AG04450 (cell line): ENCODE data around the gene MRPL20. TPM values are rescaled to one million over a fixed set of nuclear protein-coding genes. Genes with fewer than 3 reads are reported as not detected.

Experiments used
- CTCF ChIA-PET: fragments of 300-600, 350-600 bp; formaldehyde crosslinking; extraction: SDS; loops from one replicate; lab custom pipeline; 2022; ENCODE audit warnings: antibody characterized with exemption, inconsistent platforms; lab: Charles Lee
- POLR2A ChIA-PET: fragments of 350-600 bp; formaldehyde crosslinking; extraction: SDS; loops from one replicate; lab custom pipeline; 2021; ENCODE audit warnings: antibody characterized with exemption, inconsistent platforms; lab: Yijun Ruan, JAX
- DNase-seq: peaks from one replicate; pipeline ENCODE4 v3.0.0-alpha.2; 2011; ENCODE audit warnings: low read depth, low spot score
- H3K27ac ChIP-seq: one replicate; pipeline ENCODE4 v1.5.1; 2012; ENCODE audit warnings: low read depth, low read length, control low read depth
- H3K27me3 ChIP-seq: one replicate; pipeline ENCODE4 v1.6.0; 2012; ENCODE audit warnings: low read length; ENCODE audit not compliant: control insufficient read depth, insufficient read depth
- H3K4me3 ChIP-seq: 2 replicates; pipeline ENCODE4 v1.5.1; 2011; ENCODE audit warnings: mild to moderate bottlenecking, low read depth, low read length, control low read depth
- H3K9me3 ChIP-seq: 2 replicates; pipeline ENCODE4 v1.5.1; 2012; ENCODE audit warnings: low read length; ENCODE audit not compliant: control insufficient read depth, insufficient read depth
- polyA plus RNA-seq: library from polyadenylated mRNA; depleted of rRNA; stranded (reverse); fragments of >200 nt; gene quantifications from 2 replicates; pipeline ENCODE4 v1.2.3, GENCODE V29; 2011
- TF ChIP-seq, protein P1 (sequence below): IDR thresholded peaks from 2 replicates; pipeline ENCODE4 v1.5.1; 2011; ENCODE audit warnings: low read depth, low read length, control low read depth, inconsistent platforms

MRPL20 gene
- polyA plus RNA-seq, 1 experiment: 140 TPM

DNA sequence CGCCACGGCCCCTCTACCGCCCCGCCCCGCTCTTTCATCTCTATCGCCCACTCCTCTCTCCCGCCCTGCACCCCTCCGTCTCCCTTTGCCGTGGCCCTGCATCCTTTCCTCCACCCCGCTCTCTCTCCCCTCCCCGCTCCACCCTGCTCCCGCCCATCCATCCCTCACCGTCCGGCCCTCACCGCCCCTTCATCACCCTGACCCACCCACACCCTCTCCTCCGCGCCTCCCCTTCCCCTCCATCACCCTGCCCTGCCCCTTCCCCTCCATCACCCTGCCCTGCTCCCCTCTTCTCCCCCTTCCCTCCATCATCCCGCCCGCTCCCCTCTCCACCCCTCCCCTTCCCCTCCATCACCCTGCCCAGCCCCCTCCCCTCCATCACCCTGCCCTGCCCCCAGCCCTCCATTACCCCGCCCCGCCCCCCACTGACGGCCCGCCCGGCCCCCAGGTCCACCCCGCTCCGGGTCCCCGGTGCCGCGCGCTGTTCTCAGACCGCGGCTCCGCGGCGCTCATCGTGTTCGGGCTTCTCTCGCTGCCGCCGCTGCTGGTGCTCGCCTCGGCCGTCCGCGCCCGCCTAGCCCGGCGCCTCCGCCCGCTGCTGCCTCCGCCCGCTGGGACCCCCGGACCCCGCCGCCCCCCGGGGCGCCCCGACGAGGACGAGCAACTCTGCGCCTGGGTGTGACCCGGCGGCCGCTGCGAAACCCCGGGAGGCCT, 20.2 kb upstream of the MRPL20 start:
- DNase-seq: no peak
- TF ChIP-seq, protein P1, sequence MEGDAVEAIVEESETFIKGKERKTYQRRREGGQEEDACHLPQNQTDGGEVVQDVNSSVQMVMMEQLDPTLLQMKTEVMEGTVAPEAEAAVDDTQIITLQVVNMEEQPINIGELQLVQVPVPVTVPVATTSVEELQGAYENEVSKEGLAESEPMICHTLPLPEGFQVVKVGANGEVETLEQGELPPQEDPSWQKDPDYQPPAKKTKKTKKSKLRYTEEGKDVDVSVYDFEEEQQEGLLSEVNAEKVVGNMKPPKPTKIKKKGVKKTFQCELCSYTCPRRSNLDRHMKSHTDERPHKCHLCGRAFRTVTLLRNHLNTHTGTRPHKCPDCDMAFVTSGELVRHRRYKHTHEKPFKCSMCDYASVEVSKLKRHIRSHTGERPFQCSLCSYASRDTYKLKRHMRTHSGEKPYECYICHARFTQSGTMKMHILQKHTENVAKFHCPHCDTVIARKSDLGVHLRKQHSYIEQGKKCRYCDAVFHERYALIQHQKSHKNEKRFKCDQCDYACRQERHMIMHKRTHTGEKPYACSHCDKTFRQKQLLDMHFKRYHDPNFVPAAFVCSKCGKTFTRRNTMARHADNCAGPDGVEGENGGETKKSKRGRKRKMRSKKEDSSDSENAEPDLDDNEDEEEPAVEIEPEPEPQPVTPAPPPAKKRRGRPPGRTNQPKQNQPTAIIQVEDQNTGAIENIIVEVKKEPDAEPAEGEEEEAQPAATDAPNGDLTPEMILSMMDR: no peak
- CTCF ChIA-PET: no interaction called here
- POLR2A ChIA-PET: interaction anchor here (1.6 kb wide), 1 partner anchor 20 kb away, joined by 4 read pairs; no protein-coding TSS in a partner anchor
- Histone ChIP-seq H3K27me3 (no peaks in the 10 kb centered on the region), H3K9me3 (peaks cover 3% of the 10 kb centered on the region; the same call in 1 of the 2 replicates), H3K4me3 (peak overlapping the region; percentile 47), H3K27ac (no peak overlapping the region)

DNA sequence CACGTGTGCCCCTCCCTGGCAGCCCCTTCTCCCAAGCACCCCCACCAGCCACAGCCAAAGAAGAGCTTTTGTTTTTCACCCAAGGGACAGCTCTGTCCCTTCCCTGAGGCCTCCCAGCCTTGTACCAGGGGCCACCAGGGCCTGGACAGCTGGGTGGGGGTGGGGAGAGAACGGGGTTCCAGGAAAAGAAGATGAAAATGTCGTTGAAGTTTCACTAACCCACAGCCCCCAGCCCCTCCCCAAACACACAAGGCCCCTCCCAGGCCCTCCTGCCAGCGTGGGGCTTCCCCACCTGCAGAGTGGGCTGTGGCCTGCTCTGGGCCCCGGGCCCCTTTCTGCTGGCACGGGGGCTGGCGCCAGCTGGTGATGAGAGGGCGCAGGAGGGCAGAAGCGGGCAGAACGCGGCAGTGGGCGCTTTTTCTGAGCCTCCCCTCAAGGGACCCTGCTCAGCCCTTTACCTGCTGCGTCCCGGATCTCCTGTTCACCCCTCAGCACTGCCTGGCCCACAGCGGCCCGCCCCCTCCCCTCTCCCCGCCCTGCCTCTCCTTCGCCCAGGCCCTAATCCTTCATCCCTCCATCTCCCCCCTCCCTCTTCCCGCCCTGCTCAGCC, 19.5 kb upstream of the MRPL20 start:
- ChIA-PET CTCF (no interaction called here), POLR2A (no interaction called here)
- Histone ChIP-seq H3K27ac (no peak overlapping the region), H3K27me3 (no peaks in the 10 kb centered on the region), H3K9me3 (peaks cover 3% of the 10 kb centered on the region; the same call in 1 of the 2 replicates), H3K4me3 (no peak overlapping the region)
- TF ChIP-seq, protein P1: no peak
- no peak for DNase-seq

DNA sequence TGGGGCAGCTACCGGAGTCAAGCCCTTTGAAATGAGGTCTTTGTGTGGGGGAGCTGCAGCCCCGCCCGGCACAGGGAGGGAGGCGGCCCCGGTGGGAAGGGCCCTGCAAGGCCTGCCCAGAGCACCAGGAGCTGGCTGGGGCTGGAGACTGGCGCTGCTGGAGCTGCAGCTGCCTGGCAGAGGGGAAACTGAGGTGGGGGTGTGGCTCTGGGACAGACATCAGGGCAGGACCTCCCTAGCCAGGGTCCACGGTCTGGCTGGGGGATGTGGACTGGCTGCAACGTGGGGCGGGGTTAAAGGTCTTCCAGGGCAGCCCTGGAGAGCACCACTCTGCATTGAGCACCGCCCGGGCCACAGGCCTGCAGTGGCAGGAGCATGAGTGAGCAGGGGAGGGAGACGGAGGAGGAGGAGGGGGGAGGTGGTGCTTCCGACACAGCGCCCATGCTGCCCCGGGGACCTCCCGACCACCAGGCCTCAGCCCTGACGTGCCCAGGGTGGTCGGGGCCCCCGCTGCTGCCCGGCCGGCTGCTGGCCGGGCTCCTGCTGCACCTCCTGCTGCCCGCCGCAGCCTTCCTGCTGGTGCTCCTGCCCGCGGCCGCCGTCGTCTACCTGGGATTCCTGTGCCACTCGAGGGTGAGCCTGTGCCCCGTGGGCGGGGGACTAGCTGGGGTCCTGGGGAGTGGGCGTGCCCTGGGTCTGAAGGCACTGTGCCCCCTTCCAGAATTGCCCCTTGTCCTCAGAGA, 18.8 kb upstream of the MRPL20 start:
- TF ChIP-seq, protein P1: no peak
- Histone ChIP-seq H3K27me3 (no peaks in the 10 kb centered on the region), H3K27ac (no peak overlapping the region), H3K9me3 (peaks cover 3% of the 10 kb centered on the region; the same call in 1 of the 2 replicates), H3K4me3 (no peak overlapping the region)
- DNase-seq: no peak
- POLR2A ChIA-PET: no interaction called here
- CTCF ChIA-PET: no interaction called here

DNA sequence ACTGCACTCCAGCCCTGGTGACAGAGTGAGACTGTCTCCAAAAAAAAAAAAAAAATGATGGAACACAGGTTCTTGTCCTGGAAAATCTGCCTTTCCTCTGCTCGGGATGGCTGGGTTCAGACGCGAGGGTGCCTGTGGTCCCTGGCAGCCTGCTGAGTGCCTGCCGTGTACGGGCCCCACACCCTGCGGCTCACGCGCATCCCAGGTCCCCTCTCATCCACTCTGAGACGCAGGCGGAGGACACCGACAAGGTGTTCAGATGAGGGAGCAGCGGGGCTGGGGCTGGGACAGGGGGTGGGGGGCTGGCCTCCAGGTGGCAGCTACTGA, 18.3 kb upstream of the MRPL20 start:
- TF ChIP-seq, protein P1: no peak
- ChIA-PET POLR2A (no interaction called here), CTCF (interaction anchor here (1.5 kb wide), 1 partner anchor 16 kb away, joined by 5 read pairs; no protein-coding TSS in a partner anchor)
- H3K27ac ChIP-seq: no peak overlapping the region
- no peak for DNase-seq
- no peak overlapping the region for H3K4me3 ChIP-seq
- H3K27me3 ChIP-seq: no peaks in the 10 kb centered on the region
- peaks cover 3% of the 10 kb centered on the region; the same call in 1 of the 2 replicates for H3K9me3 ChIP-seq
